WTC11 (cell line): ENCODE results near the gene ATP8B4. TPM values are rescaled to one million over a fixed set of nuclear protein-coding genes. Genes with fewer than 3 reads are reported as not detected.

Experiments
- ATAC-seq: fragments of 200-7000 bp; cut with Tn5 transposase; 2 replicates; pipeline ENCODE4 v1.10.0; 2021; ENCODE audit warnings: mild to moderate bottlenecking, moderate library complexity
- CTCF ChIA-PET: fragments of 300-600 bp; sonication (Branson Sonifier 250); formaldehyde crosslinking; loops from one replicate; lab custom pipeline; 2021; ENCODE audit warnings: antibody characterized with exemption; lab: Charles Lee
- POLR2A ChIA-PET: fragments of 350-600 bp; sonication (Branson Sonifier 250); formaldehyde crosslinking; loops from one replicate; lab custom pipeline; 2021; ENCODE audit warnings: antibody characterized with exemption; lab: Charles Lee
- DNase-seq: peaks from one replicate; pipeline ENCODE4 v3.0.0; 2021; ENCODE audit warnings: low spot score
- H3K27ac Mint-ChIP-seq: 2 replicates; pipeline ENCODE4 v1.8.0; 2021; ENCODE audit warnings: mixed read lengths
- H3K27me3 Mint-ChIP-seq: 2 replicates; pipeline ENCODE4 v1.8.0; 2021; ENCODE audit warnings: low read depth, mild to moderate bottlenecking, moderate library complexity, mixed read lengths
- H3K36me3 Mint-ChIP-seq: 2 replicates; pipeline ENCODE4 v1.8.0; 2021; ENCODE audit warnings: mixed read lengths
- H3K4me1 Mint-ChIP-seq: 2 replicates; pipeline ENCODE4 v1.8.0; 2022; ENCODE audit warnings: mixed read lengths
- H3K4me3 Mint-ChIP-seq: 2 replicates; pipeline ENCODE4 v1.8.0; 2021; ENCODE audit warnings: mild to moderate bottlenecking, moderate library complexity, mixed read lengths
- H3K9me3 Mint-ChIP-seq: 2 replicates; pipeline ENCODE4 v1.8.0; 2021; ENCODE audit warnings: mixed read lengths
- ETV6 ChIP-seq: sonication (generic); formaldehyde crosslinking; IDR thresholded peaks from 2 replicates; pipeline ENCODE4 v1.8.1; 2022; ENCODE audit warnings: mild to moderate bottlenecking, missing genetic modification reagents
- FOXJ3 ChIP-seq: sonication (generic); formaldehyde crosslinking; IDR thresholded peaks from 2 replicates; pipeline ENCODE4 v1.9.0; 2021; ENCODE audit warnings: missing genetic modification reagents, mild to moderate bottlenecking, borderline replicate concordance
- FOXK1 ChIP-seq: sonication (generic); formaldehyde crosslinking; IDR thresholded peaks from 2 replicates; pipeline ENCODE4 v1.8.0; 2022; ENCODE audit warnings: mild to moderate bottlenecking, moderate library complexity, missing genetic modification reagents
- FOXP4 ChIP-seq: sonication (generic); formaldehyde crosslinking; IDR thresholded peaks from 2 replicates; pipeline ENCODE4 v1.8.0; 2022; ENCODE audit warnings: mild to moderate bottlenecking, missing genetic modification reagents
- GRHL2 ChIP-seq: fragments of 250-450 bp; sonication (Bioruptor Pico); IDR thresholded peaks from 2 replicates; pipeline ENCODE4 v1.8.0; 2022; ENCODE audit warnings: mild to moderate bottlenecking, moderate library complexity; ENCODE audit not compliant: insufficient replicate concordance, severe bottlenecking
- HMGA2 ChIP-seq: fragments of 250-450 bp; sonication (Bioruptor Pico); IDR thresholded peaks from 2 replicates; pipeline ENCODE4 v1.4.0; 2021; ENCODE audit warnings: mild to moderate bottlenecking, moderate library complexity
- IRF1 ChIP-seq: sonication (generic); formaldehyde crosslinking; IDR thresholded peaks from 2 replicates; pipeline ENCODE4 v1.8.0; 2023; ENCODE audit warnings: missing genetic modification reagents
- KAT7 ChIP-seq: sonication (generic); formaldehyde crosslinking; IDR thresholded peaks from 2 replicates; pipeline ENCODE4 v1.8.1; 2023; ENCODE audit warnings: missing genetic modification reagents, mild to moderate bottlenecking, borderline replicate concordance
- MYBL2 ChIP-seq: sonication (generic); formaldehyde crosslinking; IDR thresholded peaks from 2 replicates; pipeline ENCODE4 v1.8.1; 2023; ENCODE audit warnings: mild to moderate bottlenecking, moderate library complexity, missing genetic modification reagents
- SP1 ChIP-seq: sonication (generic); formaldehyde crosslinking; conservative IDR thresholded peaks from 2 replicates; pipeline ENCODE4 v1.8.1; 2022; ENCODE audit warnings: missing genetic modification reagents
- TEAD1 ChIP-seq: sonication (generic); formaldehyde crosslinking; IDR thresholded peaks from 2 replicates; pipeline ENCODE4 v1.8.0; 2022; ENCODE audit warnings: mild to moderate bottlenecking, missing genetic modification reagents
- ZBTB21 ChIP-seq: sonication (generic); formaldehyde crosslinking; IDR thresholded peaks from 2 replicates; pipeline ENCODE4 v1.8.1; 2023; ENCODE audit warnings: mild to moderate bottlenecking, missing genetic modification reagents, borderline replicate concordance
- ZBTB43 ChIP-seq: sonication (generic); formaldehyde crosslinking; IDR thresholded peaks from 2 replicates; pipeline ENCODE4 v1.8.1; 2023; ENCODE audit warnings: mild to moderate bottlenecking, missing genetic modification reagents
- ZNF121 ChIP-seq: sonication (generic); formaldehyde crosslinking; IDR thresholded peaks from 2 replicates; pipeline ENCODE4 v1.8.0; 2023; ENCODE audit warnings: missing genetic modification reagents
- ZNF281 ChIP-seq: sonication (generic); formaldehyde crosslinking; IDR thresholded peaks from 2 replicates; pipeline ENCODE4 v1.8.0; 2023; ENCODE audit warnings: mild to moderate bottlenecking, missing genetic modification reagents
- ZNF423 ChIP-seq: fragments of 250-450 bp; sonication (Bioruptor Pico); IDR thresholded peaks from 2 replicates; pipeline ENCODE4 v2.1.2; 2022; ENCODE audit warnings: mild to moderate bottlenecking, moderate library complexity
- ZNF671 ChIP-seq: fragments of 250-450 bp; sonication (Bioruptor Pico); IDR thresholded peaks from 2 replicates; pipeline ENCODE4 v1.8.0; 2021; ENCODE audit warnings: mild to moderate bottlenecking
- total RNA-seq: library from RNA; stranded (reverse); gene quantifications from 3 replicates; pipeline ENCODE4 v1.2.3, GENCODE V29; 2021
- TF ChIP-seq, protein P1 (sequence below): fragments of 200-600 bp; IDR thresholded peaks from 2 replicates; pipeline ENCODE4 v1.8.0; 2022; ENCODE audit warnings: antibody characterized with exemption
- TF ChIP-seq, protein P2 (sequence below): sonication (generic); formaldehyde crosslinking; IDR thresholded peaks from 2 replicates; pipeline ENCODE4 v1.8.1; 2022; ENCODE audit warnings: mild to moderate bottlenecking, missing genetic modification reagents, moderate library complexity, borderline replicate concordance
- TF ChIP-seq, protein P3 (sequence below): sonication (generic); formaldehyde crosslinking; IDR thresholded peaks from 2 replicates; pipeline ENCODE4 v1.8.1; 2023; ENCODE audit warnings: mild to moderate bottlenecking, missing genetic modification reagents, borderline replicate concordance
- TF ChIP-seq, protein P4 (sequence below): sonication (generic); formaldehyde crosslinking; IDR thresholded peaks from 2 replicates; pipeline ENCODE4 v1.8.1; 2023; ENCODE audit warnings: mild to moderate bottlenecking, missing genetic modification reagents

ATP8B4 gene
- total RNA-seq, 1 experiment from 2014 or later = 0.37 TPM

DNA sequence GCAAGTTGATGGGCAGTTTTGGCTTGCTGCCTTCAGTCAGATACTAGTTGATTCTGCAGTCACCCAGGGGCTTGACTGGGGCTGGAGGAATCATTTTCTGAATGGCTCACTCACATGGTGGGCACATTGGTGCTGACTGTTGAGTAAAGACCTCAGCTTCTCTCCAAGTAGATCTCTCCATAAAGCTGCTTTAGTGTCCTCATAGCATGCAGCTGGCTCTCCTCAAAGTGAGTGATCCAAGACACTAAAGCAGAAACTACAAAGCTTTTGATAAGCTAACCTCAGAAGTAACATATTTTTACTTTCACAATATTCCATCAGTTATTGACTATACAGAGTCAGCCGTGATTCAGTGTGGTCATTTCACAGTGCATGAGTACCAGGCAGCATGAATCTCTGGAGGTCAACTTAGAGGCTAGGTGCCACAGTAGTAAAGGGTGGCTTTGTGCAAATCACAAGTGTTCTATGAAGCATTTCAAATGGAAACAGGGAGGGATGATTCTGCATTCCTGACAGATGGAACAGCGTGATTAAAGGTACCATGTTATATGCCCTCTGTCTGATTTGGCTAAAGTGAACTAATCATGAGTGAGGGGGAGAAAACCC, 24.3 kb upstream of the ATP8B4 start (continued):
- TF ChIP-seq HMGA2 (CRISPR knock-in tag) (no peak), ZNF671 (CRISPR knock-in tag) (no peak)

GRCh38 chr15:50141856-50142255, 22.8 kb upstream of the ATP8B4 start:
- Mint-ChIP-seq H3K9me3 (no peaks in the 10 kb centered on the region), H3K36me3 (no peaks in the 10 kb centered on the region), H3K27me3 (no peaks in the 10 kb centered on the region), H3K4me3 (no peak overlapping the region), H3K4me1 (peaks cover 7% of the 10 kb centered on the region), H3K27ac (no peak overlapping the region)
- ChIA-PET CTCF (no interaction called here), POLR2A (no interaction called here)
- DNase-seq (no peak), ATAC-seq (no peak)
- no peak for TF ChIP-seq ZNF671 (CRISPR knock-in tag)
- no peak for TF ChIP-seq TEAD1 (CRISPR knock-in tag)
- TF ChIP-seq ZNF121 (CRISPR knock-in tag) = no peak
- TF ChIP-seq IRF1 (CRISPR knock-in tag) = no peak
- TF ChIP-seq FOXJ3 (CRISPR knock-in tag) = no peak
- TF ChIP-seq FOXP4 = no peak
- TF ChIP-seq ZNF423 (CRISPR knock-in tag) = no peak
- no peak for TF ChIP-seq ZNF281 (CRISPR knock-in tag)
- no peak for TF ChIP-seq KAT7 (CRISPR knock-in tag)
- TF ChIP-seq, protein P1, sequence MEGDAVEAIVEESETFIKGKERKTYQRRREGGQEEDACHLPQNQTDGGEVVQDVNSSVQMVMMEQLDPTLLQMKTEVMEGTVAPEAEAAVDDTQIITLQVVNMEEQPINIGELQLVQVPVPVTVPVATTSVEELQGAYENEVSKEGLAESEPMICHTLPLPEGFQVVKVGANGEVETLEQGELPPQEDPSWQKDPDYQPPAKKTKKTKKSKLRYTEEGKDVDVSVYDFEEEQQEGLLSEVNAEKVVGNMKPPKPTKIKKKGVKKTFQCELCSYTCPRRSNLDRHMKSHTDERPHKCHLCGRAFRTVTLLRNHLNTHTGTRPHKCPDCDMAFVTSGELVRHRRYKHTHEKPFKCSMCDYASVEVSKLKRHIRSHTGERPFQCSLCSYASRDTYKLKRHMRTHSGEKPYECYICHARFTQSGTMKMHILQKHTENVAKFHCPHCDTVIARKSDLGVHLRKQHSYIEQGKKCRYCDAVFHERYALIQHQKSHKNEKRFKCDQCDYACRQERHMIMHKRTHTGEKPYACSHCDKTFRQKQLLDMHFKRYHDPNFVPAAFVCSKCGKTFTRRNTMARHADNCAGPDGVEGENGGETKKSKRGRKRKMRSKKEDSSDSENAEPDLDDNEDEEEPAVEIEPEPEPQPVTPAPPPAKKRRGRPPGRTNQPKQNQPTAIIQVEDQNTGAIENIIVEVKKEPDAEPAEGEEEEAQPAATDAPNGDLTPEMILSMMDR = no peak
- no peak for TF ChIP-seq MYBL2 (CRISPR knock-in tag)
- TF ChIP-seq GRHL2 (CRISPR knock-in tag) = no peak
- no peak for TF ChIP-seq ZBTB21 (CRISPR knock-in tag)
- TF ChIP-seq, protein P2, sequence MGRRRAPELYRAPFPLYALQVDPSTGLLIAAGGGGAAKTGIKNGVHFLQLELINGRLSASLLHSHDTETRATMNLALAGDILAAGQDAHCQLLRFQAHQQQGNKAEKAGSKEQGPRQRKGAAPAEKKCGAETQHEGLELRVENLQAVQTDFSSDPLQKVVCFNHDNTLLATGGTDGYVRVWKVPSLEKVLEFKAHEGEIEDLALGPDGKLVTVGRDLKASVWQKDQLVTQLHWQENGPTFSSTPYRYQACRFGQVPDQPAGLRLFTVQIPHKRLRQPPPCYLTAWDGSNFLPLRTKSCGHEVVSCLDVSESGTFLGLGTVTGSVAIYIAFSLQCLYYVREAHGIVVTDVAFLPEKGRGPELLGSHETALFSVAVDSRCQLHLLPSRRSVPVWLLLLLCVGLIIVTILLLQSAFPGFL (CRISPR knock-in tag) = no peak
- no peak for TF ChIP-seq ZBTB43 (CRISPR knock-in tag)
- TF ChIP-seq ETV6 (CRISPR knock-in tag) = no peak
- no peak for TF ChIP-seq SP1 (CRISPR knock-in tag)
- TF ChIP-seq, protein P3, sequence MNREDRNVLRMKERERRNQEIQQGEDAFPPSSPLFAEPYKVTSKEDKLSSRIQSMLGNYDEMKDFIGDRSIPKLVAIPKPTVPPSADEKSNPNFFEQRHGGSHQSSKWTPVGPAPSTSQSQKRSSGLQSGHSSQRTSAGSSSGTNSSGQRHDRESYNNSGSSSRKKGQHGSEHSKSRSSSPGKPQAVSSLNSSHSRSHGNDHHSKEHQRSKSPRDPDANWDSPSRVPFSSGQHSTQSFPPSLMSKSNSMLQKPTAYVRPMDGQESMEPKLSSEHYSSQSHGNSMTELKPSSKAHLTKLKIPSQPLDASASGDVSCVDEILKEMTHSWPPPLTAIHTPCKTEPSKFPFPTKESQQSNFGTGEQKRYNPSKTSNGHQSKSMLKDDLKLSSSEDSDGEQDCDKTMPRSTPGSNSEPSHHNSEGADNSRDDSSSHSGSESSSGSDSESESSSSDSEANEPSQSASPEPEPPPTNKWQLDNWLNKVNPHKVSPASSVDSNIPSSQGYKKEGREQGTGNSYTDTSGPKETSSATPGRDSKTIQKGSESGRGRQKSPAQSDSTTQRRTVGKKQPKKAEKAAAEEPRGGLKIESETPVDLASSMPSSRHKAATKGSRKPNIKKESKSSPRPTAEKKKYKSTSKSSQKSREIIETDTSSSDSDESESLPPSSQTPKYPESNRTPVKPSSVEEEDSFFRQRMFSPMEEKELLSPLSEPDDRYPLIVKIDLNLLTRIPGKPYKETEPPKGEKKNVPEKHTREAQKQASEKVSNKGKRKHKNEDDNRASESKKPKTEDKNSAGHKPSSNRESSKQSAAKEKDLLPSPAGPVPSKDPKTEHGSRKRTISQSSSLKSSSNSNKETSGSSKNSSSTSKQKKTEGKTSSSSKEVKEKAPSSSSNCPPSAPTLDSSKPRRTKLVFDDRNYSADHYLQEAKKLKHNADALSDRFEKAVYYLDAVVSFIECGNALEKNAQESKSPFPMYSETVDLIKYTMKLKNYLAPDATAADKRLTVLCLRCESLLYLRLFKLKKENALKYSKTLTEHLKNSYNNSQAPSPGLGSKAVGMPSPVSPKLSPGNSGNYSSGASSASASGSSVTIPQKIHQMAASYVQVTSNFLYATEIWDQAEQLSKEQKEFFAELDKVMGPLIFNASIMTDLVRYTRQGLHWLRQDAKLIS = no peak
- TF ChIP-seq FOXK1 (CRISPR knock-in tag) = no peak
- TF ChIP-seq, protein P4, sequence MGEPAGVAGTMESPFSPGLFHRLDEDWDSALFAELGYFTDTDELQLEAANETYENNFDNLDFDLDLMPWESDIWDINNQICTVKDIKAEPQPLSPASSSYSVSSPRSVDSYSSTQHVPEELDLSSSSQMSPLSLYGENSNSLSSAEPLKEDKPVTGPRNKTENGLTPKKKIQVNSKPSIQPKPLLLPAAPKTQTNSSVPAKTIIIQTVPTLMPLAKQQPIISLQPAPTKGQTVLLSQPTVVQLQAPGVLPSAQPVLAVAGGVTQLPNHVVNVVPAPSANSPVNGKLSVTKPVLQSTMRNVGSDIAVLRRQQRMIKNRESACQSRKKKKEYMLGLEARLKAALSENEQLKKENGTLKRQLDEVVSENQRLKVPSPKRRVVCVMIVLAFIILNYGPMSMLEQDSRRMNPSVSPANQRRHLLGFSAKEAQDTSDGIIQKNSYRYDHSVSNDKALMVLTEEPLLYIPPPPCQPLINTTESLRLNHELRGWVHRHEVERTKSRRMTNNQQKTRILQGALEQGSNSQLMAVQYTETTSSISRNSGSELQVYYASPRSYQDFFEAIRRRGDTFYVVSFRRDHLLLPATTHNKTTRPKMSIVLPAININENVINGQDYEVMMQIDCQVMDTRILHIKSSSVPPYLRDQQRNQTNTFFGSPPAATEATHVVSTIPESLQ (CRISPR knock-in tag) = no peak
